AG04449 (cell line): ENCODE measurements around the gene ATXN10.

Experiments
- CTCF ChIA-PET: fragments of 350-600 bp; formaldehyde crosslinking; extraction: SDS; loops from one replicate; lab custom pipeline; 2021; ENCODE audit warnings: antibody characterized with exemption; lab: Yijun Ruan, JAX
- POLR2A ChIA-PET: fragments of 400-600, 350-600 bp; formaldehyde crosslinking; extraction: SDS; loops from one replicate; lab custom pipeline; 2020; ENCODE audit warnings: antibody characterized with exemption, inconsistent platforms; lab: Yijun Ruan, JAX
- DNase-seq: peaks from one replicate; pipeline ENCODE4 v3.0.0-alpha.2; 2010; ENCODE audit warnings: low read depth, low spot score
- H3K4me3 ChIP-seq: 2 replicates; pipeline ENCODE4 v1.5.1; 2011; ENCODE audit warnings: low read depth, mild to moderate bottlenecking, control low read depth, low read length
- TF ChIP-seq, protein P1 (sequence below): IDR thresholded peaks from one replicate; pipeline ENCODE4 v1.5.1; 2011; ENCODE audit warnings: mild to moderate bottlenecking, moderate library complexity, low read length, control low read depth, inconsistent platforms; ENCODE audit not compliant: insufficient read depth; ENCODE audit errors: missing control alignments

Gene ATXN10

DNA sequence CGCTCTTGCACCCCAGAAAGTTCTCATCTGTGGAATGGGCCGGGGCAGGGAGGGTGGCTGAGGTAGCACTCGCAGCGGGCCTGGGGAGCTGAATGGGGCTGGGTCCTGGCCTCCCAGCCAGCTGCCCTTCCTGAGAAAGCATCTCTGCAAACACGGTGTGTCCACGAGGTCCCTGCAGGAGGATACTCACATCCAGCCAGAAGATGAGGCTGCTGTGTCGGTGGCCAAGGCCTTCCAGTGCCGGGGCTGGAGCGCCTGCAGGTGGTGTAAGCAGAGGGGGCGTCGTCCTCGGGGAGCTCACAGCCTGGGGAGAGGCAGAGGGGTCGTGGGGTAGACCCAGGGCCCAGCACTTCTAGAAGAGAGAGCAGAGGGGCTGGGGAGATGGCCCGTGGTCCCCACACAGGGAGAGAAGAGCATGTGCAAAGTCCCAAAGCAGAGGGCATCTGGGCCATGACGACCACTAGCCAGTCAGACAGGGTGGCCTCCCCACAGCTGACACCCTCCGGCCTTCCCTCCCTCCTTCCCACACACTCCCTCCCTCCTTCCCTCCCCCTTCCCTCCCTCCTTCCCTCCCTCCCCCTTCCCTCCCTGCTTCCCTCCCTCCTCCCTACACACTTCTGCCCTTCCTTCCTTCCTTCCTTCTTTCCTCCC, 207.4 kb downstream of the ATXN10 start:
- DNase-seq = no peak
- TF ChIP-seq, protein P1, sequence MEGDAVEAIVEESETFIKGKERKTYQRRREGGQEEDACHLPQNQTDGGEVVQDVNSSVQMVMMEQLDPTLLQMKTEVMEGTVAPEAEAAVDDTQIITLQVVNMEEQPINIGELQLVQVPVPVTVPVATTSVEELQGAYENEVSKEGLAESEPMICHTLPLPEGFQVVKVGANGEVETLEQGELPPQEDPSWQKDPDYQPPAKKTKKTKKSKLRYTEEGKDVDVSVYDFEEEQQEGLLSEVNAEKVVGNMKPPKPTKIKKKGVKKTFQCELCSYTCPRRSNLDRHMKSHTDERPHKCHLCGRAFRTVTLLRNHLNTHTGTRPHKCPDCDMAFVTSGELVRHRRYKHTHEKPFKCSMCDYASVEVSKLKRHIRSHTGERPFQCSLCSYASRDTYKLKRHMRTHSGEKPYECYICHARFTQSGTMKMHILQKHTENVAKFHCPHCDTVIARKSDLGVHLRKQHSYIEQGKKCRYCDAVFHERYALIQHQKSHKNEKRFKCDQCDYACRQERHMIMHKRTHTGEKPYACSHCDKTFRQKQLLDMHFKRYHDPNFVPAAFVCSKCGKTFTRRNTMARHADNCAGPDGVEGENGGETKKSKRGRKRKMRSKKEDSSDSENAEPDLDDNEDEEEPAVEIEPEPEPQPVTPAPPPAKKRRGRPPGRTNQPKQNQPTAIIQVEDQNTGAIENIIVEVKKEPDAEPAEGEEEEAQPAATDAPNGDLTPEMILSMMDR = no peak
- no peak overlapping the region for H3K4me3 ChIP-seq
- CTCF ChIA-PET = interaction anchor here (0.6 to 2.3 kb wide), 5 partner anchors 15 to 234 kb away, joined by 3 to 26 read pairs (median 3); no protein-coding TSS in a partner anchor
- POLR2A ChIA-PET = no interaction called here

DNA sequence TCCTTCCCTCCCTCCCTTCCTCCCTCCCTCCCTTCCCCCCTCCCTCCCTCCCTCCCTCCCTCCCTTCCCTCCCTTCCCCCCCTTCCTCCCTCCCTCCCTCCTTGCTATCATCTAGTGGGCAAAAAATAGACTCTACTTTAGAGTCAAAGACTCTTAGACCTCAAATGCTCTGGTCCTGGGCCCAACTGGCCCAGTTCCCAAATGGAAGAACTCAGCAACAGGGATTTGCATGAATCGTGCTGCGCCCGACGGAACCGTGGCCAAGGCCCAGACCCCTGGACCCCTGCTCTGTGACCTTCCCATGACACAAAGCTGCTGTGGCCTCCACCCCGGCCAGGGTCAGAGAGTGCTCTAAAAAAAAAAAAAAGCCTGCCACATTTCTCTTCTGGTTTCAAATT, 207.9 kb downstream of the ATXN10 start:
- TF ChIP-seq, protein P1 = no peak
- POLR2A ChIA-PET = no interaction called here
- no peak for DNase-seq
- H3K4me3 ChIP-seq = no peak overlapping the region
- CTCF ChIA-PET = interaction anchor here (0.6 to 2.3 kb wide), 2 partner anchors 15 to 302 kb away, joined by 3 to 26 read pairs; no protein-coding TSS in a partner anchor

- TF ChIP-seq, protein P1 = no peak
- no peak overlapping the region for H3K4me3 ChIP-seq
- POLR2A ChIA-PET = no interaction called here
- DNase-seq = no peak
- CTCF ChIA-PET = interaction anchor here (0.6 kb wide), 1 partner anchor 303 kb away, joined by 3 read pairs; no protein-coding TSS in a partner anchor
Observed at GRCh38 chr22:45880091-45880715, 208.6 kb downstream of the ATXN10 start.

DNA sequence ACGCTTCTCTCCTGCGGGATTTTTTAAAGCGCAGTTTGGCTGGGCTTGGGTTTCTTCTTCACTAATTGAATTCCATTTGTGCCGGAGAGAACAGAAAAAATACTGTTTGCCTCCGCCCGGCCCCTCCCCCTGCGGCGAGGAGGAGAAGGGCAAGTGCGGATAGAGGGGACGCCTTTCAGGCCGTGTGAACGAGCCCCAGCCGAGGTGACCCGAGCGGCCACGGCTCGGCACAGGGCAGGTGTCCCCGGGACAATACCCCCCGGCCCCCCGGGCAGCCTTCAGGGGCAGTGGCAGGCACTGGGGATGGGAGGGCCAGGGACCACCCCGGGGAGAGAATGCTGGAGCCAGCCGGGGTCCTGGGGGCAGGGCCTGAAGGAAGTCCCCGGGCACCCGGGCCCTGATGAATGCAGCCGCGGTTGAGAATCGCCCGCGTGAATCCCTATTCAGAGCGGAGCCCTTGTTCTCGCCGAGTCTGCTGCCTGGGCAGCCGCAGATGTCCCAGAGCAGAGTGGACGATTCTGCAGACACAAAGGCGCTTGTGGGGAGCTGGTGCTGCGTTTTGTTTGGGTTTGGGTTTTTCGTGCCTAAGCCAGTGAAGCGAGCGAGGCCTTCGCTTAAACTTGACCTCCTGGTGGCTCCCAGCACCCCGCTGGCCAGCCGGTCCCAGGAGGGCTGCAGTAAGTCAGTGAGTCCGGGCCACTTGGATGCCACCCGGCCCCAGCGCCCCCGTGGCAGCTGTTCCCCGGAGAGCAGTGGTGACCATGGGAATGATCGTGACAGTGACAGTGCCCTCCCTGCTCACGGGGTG, 209.3 kb downstream of the ATXN10 start:
- no peak overlapping the region; the same call in 1 of the 2 replicates for H3K4me3 ChIP-seq
- no peak for DNase-seq
- TF ChIP-seq, protein P1 = no peak
- CTCF ChIA-PET = no interaction called here
- POLR2A ChIA-PET = no interaction called here

- ChIA-PET CTCF (no interaction called here), POLR2A (no interaction called here)
- TF ChIP-seq, protein P1 = no peak
- H3K4me3 ChIP-seq = no peak overlapping the region
- no peak for DNase-seq
Observed at GRCh38 chr22:45881524-45881875, 209.9 kb downstream of the ATXN10 start.
